Sigmoid colon (tissue), 4 donors: ENCODE measurements around the gene TRMT1.

Experiments used
- CTCF ChIP-seq, 4 experiments: fragments of 450-650 bp in 3 of 4; fragments of 200-600 bp in 1 of 4; IDR thresholded peaks; one replicate each; pipeline ENCODE4 v1.5.1; 2016 to 2019; ENCODE audit warnings: antibody characterized with exemption in 4 of 4, mild to moderate bottlenecking in 3 of 4, moderate library complexity in 2 of 4
- EP300 ChIP-seq, 4 donors: sonication (generic); formaldehyde crosslinking; IDR thresholded peaks; one replicate each; pipeline ENCODE4 v1.6.1; 2017; ENCODE audit warnings: antibody characterized with exemption in 4 of 4

GRCh38 chr19:13060233-13060963 lies 56.1 kb downstream of the TRMT1 start:
- TF ChIP-seq CTCF (IDR thresholded peaks at IDR 0.05): no peak
- no peak for TF ChIP-seq EP300 (IDR thresholded peaks at IDR 0.05)
